K562 (cell line): ENCODE data around the gene FZD10. TPM values are rescaled to one million over a fixed set of nuclear protein-coding genes. Genes with fewer than 3 reads are reported as not detected.

Source experiments
- ATAC-seq: fragments of 200-7000 bp; cut with Tn5 transposase; 3 replicates; pipeline ENCODE4 v1.9.1; 2020; ENCODE audit warnings: moderate library complexity
- BruUV-seq: library from RNA; stranded (reverse); fragments of 400-500 nt; replicated peaks from 2 replicates; lab custom pipeline; 2021; lab: Mats Ljungman, UMichigan
- CTCF ChIA-PET: fragments of 300-600 bp; formaldehyde crosslinking; extraction: SDS; loops from one replicate; lab custom pipeline; 2021; ENCODE audit warnings: low intra/inter-chr PET ratio; lab: Yijun Ruan, JAX
- POLR2A ChIA-PET: fragments of 300-600, 350-650 bp; sonication (Branson Sonifier 250); formaldehyde crosslinking; extraction: SDS; loops from one replicate; lab custom pipeline; 2021; ENCODE audit warnings: antibody characterized with exemption, inconsistent platforms; lab: Yijun Ruan, JAX
- DNase-seq, 4 experiments: peaks; one replicate each; pipeline versions ENCODE4 v3.0.0 to v3.0.0-alpha.2; 2011 to 2018; ENCODE audit warnings: low spot score in 3 of 4, mixed read lengths in 3 of 4; ENCODE audit errors: extremely low read depth in 1 of 4
- FAIRE-seq: peaks from 2 replicates; lab custom pipeline; 2011; peaks lifted over from hg19 to GRCh38; lab: Jason Lieb, UNC
- H2AFZ ChIP-seq: 2 replicates; pipeline ENCODE4 v1.6.0; 2011; ENCODE audit warnings: low read depth, low read length, control low read depth, inconsistent platforms
- H3K27ac ChIP-seq: fragments of 200-600 bp; 3 replicates; pipeline ENCODE4 v1.8.0; 2011; ENCODE audit warnings: low read depth, mild to moderate bottlenecking, control low read depth, inconsistent platforms, low read length, moderate library complexity, mixed read lengths; ENCODE audit errors: extremely low read depth
- H3K27me3 ChIP-seq, 2 experiments: fragments of 300-600 bp in 1 of 2; 2 replicates in 1 of 2; 3 replicates in 1 of 2; pipeline versions ENCODE4 v1.6.0 to v1.8.0; 2011; ENCODE audit warnings: inconsistent platforms in 2 of 2, low read length in 2 of 2, mild to moderate bottlenecking in 1 of 2, mixed read lengths in 1 of 2, moderate library complexity in 1 of 2; ENCODE audit not compliant: control insufficient read depth in 2 of 2, insufficient read depth in 2 of 2
- H3K36me3 ChIP-seq: fragments of 300-600 bp; 3 replicates; pipeline ENCODE4 v1.8.0; 2011; ENCODE audit warnings: mild to moderate bottlenecking, low read length, inconsistent platforms; ENCODE audit not compliant: control insufficient read depth, insufficient read depth
- H3K4me1 ChIP-seq, 2 experiments: fragments of 200-600 bp in 1 of 2; replicated peaks in 1 of 2; 2 replicates in 1 of 2; 3 replicates in 1 of 2; pipeline versions ENCODE4 v1.5.1 to v1.8.0; 2011; ENCODE audit warnings: inconsistent platforms in 2 of 2, low read length in 2 of 2, mild to moderate bottlenecking in 1 of 2, mixed read lengths in 1 of 2, moderate library complexity in 1 of 2; ENCODE audit not compliant: control insufficient read depth in 2 of 2, insufficient read depth in 2 of 2
- H3K4me2 ChIP-seq: 2 replicates; pipeline ENCODE4 v1.6.1; 2011; ENCODE audit warnings: low read length, control low read depth, inconsistent platforms, mixed read lengths; ENCODE audit not compliant: insufficient read depth
- H3K4me3 ChIP-seq: fragments of 200-600 bp; sonication (generic), shearing (Covaris generic); 2 replicates; pipeline ENCODE4 v1.5.1; 2016; ENCODE audit warnings: control low read depth, inconsistent platforms
- H3K79me2 ChIP-seq: fragments of 200-600 bp; 3 replicates; pipeline ENCODE4 v1.8.0; 2011; ENCODE audit warnings: low read length, inconsistent platforms; ENCODE audit not compliant: control insufficient read depth, insufficient read depth
- H3K9ac ChIP-seq, 2 experiments: 2 replicates each; pipeline versions ENCODE4 v1.6.0 to v1.6.1; 2011; ENCODE audit warnings: low read depth in 2 of 2, low read length in 2 of 2, control low read depth in 1 of 2, inconsistent platforms in 1 of 2, mild to moderate bottlenecking in 1 of 2, mixed read lengths in 1 of 2; ENCODE audit not compliant: insufficient read depth in 1 of 2
- H3K9me1 ChIP-seq: one replicate; pipeline ENCODE4 v1.6.0; 2011; ENCODE audit warnings: inconsistent platforms, mild to moderate bottlenecking, low read length, moderate library complexity; ENCODE audit not compliant: control insufficient read depth, insufficient read depth
- H3K9me3 ChIP-seq: replicated peaks from 2 replicates; pipeline ENCODE4 v1.5.1; 2011; ENCODE audit warnings: low read depth, low read length, inconsistent platforms; ENCODE audit not compliant: control insufficient read depth, insufficient read depth
- H4K20me1 ChIP-seq: replicated peaks from 2 replicates; pipeline ENCODE4 v1.6.1; 2011; ENCODE audit warnings: low read length, inconsistent platforms, mixed read lengths; ENCODE audit not compliant: control insufficient read depth, insufficient read depth
- FOSL1 ChIP-seq: fragments of 200-800 bp; sonication (Bioruptor generic); conservative IDR thresholded peaks from 2 replicates; pipeline ENCODE4 v1.6.1; 2016; ENCODE audit warnings: missing genetic modification characterization, missing compliant biosample characterization
- NCOA4 ChIP-seq: fragments of 450-650 bp; IDR thresholded peaks from 2 replicates; pipeline ENCODE4 v1.6.1; 2018; ENCODE audit warnings: mild to moderate bottlenecking; ENCODE audit not compliant: partially characterized antibody
- RBM34 ChIP-seq: fragments of 200-400 bp; formaldehyde crosslinking; IDR thresholded peaks from 2 replicates; pipeline ENCODE4 v1.6.1; 2018; ENCODE audit warnings: low read length, borderline replicate concordance; ENCODE audit not compliant: insufficient read depth
- SNIP1 ChIP-seq: fragments of 450-650 bp; IDR thresholded peaks from 2 replicates; pipeline ENCODE4 v1.7.1; 2017; ENCODE audit warnings: low read depth, mild to moderate bottlenecking
- STAT5B ChIP-seq: fragments of 250-450 bp; sonication (Bioruptor Pico); IDR thresholded peaks from 2 replicates; pipeline ENCODE4 v1.8.0; 2021; ENCODE audit warnings: mild to moderate bottlenecking, inconsistent platforms
- WGBS: fragments of 100-300 bp; shearing (Covaris generic); methylation state at CpG from one replicate; pipeline ENCODE4 v1.1.6; 2016; ENCODE audit warnings: low coverage, mixed read lengths; ENCODE audit not compliant: insufficient coverage; ENCODE audit errors: missing lambda C conversion rate; 5-methylcytosine and 5-hydroxymethylcytosine counted together
- in situ Hi-C: fragments of 300-500 bp; cut with MboI; formaldehyde crosslinking; loops from 4 replicates; pipeline ENCODE4 v1.15.0; 2018; ENCODE audit warnings: inconsistent platforms, mixed read lengths
- intact Hi-C: fragments of 100-400 bp; cut with micrococcal nuclease; formaldehyde crosslinking; loops from 2 replicates; pipeline ENCODE4 v1.14.2; 2022
- polyA plus RNA-seq, 8 experiments: library from polyadenylated mRNA; depleted of rRNA in 4 of 8; stranded (reverse) in 5 of 8; unstranded in 3 of 8; fragments of >200 nt; fragmentation: Nextera tagmentation in 2 of 8; fragmentation: Illumina TruSeq in 1 of 8; extraction: Ambion mirVana in 2 of 8; extraction: Trizol in 1 of 8; gene quantifications; 2 replicates each; pipeline versions ENCODE4 v1.2.1 to v1.2.3, GENCODE V29; 2011 to 2014; ENCODE audit warnings: inconsistent platforms in 1 of 8, missing spikeins in 1 of 8
- total RNA-seq, 7 experiments: library from RNA; depleted of rRNA in 6 of 7; stranded (reverse); fragments of >200 nt in 6 of 7; fragmentation: Illumina TruSeq in 2 of 7; extraction: Trizol in 2 of 7; gene quantifications; 2 replicates each; pipeline versions ENCODE4 v1.2.1 to v1.2.3, GENCODE V29; 2011 to 2021; ENCODE audit warnings: low replicate concordance in 1 of 7
- TF ChIP-seq, protein P1 (sequence below), 2 experiments: fragments of 450-650 bp; IDR thresholded peaks; 2 replicates each; pipeline ENCODE4 v1.6.1; 2018; ENCODE audit warnings: mild to moderate bottlenecking in 2 of 2, low read depth in 1 of 2; ENCODE audit not compliant: partially characterized antibody in 2 of 2

FZD10 gene
- total and polyA plus RNA-seq, 9 of the 15 experiments (the other 6 are each of a cell fraction or from before 2014, with no cell fraction given), result not detected

DNA sequence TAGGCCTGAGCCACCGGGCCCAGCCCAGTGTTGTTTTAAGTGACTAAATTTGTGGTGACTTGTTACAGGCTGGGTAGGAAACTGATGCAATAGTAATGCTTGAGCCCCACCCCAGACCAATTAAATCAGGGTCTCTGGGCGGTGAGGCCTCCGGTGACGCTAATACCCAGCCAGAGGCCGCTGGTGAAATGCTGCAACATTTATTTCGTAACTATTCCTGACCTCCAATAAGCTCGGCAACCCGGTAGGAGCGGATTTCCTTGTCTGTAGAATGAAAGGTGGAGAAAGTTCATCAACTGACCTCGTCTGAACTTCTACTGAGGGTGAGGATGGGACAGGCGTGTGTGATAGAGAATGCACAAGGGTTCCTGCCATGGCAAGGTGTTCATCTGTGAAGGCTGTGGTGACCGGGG lies 42.3 kb downstream of the FZD10 start:
- H3K4me1 ChIP-seq, result no peaks in the 10 kb centered on the region
- H3K27ac ChIP-seq, result no peak overlapping the region
- intact Hi-C loops, result no loop called here
- DNase-seq (no peak), FAIRE-seq (no peak), ATAC-seq (no peak)
- no peak overlapping the region for H3K4me3 ChIP-seq
- WGBS, result 1% methylated on average over 12 of the region's 12 CpGs
- H3K36me3 ChIP-seq, result no peaks in the 10 kb centered on the region
- H3K4me2 ChIP-seq, result no peak overlapping the region
- POLR2A ChIA-PET, result no interaction called here
- TF ChIP-seq STAT5B (CRISPR knock-in tag) (no peak), RBM34 (no peak), FOSL1 (tag) (no peak), SNIP1 (no peak), NCOA4 (no peak)
- TF ChIP-seq, protein P1, sequence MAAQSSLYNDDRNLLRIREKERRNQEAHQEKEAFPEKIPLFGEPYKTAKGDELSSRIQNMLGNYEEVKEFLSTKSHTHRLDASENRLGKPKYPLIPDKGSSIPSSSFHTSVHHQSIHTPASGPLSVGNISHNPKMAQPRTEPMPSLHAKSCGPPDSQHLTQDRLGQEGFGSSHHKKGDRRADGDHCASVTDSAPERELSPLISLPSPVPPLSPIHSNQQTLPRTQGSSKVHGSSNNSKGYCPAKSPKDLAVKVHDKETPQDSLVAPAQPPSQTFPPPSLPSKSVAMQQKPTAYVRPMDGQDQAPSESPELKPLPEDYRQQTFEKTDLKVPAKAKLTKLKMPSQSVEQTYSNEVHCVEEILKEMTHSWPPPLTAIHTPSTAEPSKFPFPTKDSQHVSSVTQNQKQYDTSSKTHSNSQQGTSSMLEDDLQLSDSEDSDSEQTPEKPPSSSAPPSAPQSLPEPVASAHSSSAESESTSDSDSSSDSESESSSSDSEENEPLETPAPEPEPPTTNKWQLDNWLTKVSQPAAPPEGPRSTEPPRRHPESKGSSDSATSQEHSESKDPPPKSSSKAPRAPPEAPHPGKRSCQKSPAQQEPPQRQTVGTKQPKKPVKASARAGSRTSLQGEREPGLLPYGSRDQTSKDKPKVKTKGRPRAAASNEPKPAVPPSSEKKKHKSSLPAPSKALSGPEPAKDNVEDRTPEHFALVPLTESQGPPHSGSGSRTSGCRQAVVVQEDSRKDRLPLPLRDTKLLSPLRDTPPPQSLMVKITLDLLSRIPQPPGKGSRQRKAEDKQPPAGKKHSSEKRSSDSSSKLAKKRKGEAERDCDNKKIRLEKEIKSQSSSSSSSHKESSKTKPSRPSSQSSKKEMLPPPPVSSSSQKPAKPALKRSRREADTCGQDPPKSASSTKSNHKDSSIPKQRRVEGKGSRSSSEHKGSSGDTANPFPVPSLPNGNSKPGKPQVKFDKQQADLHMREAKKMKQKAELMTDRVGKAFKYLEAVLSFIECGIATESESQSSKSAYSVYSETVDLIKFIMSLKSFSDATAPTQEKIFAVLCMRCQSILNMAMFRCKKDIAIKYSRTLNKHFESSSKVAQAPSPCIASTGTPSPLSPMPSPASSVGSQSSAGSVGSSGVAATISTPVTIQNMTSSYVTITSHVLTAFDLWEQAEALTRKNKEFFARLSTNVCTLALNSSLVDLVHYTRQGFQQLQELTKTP (IDR thresholded peaks at IDR 0.05; ENCODE audit: low read depth in 1 of 2, partially characterized antibody in 2 of 2), result no peak
- in situ Hi-C loops, result no loop called here
- no TSS peak for BruUV-seq
- no peak overlapping the region for H3K9ac ChIP-seq
- CTCF ChIA-PET, result no interaction called here
- no peaks in the 10 kb centered on the region for H3K9me3 ChIP-seq
- no peaks in the 10 kb centered on the region for H4K20me1 ChIP-seq
- H3K27me3 ChIP-seq, result peaks cover 0 to 28% of the 10 kb centered on the region in 2 experiments; a peak in 2 of 5 replicates
- no peak overlapping the region for H2AFZ ChIP-seq
- no peaks in the 10 kb centered on the region for H3K79me2 ChIP-seq
- no peaks in the 10 kb centered on the region for H3K9me1 ChIP-seq
